DMS153 treated with DMSO at 0.1 percent for 48 hours (cell line): ENCODE measurements around the gene CABLES1.

Experiments
- DNase-seq: peaks from one replicate; lab custom pipeline; 2025; ENCODE audit not compliant: unreplicated experiment; lab: John Stamatoyannopoulos, UW

Gene CABLES1

GRCh38 chr18:23193742-23194141 lies 58.5 kb downstream of the CABLES1 start:
- no peak for DNase-seq

GRCh38 chr18:23194155-23194996 lies 59.1 kb downstream of the CABLES1 start:
- no peak for DNase-seq

- DNase-seq, result no peak
Observed at GRCh38 chr18:23194997-23195957, 60.0 kb downstream of the CABLES1 start.

- no peak for DNase-seq
Observed at GRCh38 chr18:23196119-23197007, 61.1 kb downstream of the CABLES1 start.

GRCh38 chr18:23198217-23198845 lies 63.0 kb downstream of the CABLES1 start:
- DNase-seq, result no peak

GRCh38 chr18:23200756-23201155 lies 65.5 kb downstream of the CABLES1 start:
- no peak for DNase-seq

GRCh38 chr18:23201741-23202140 lies 66.5 kb downstream of the CABLES1 start:
- DNase-seq, result no peak

GRCh38 chr18:23203891-23204432 lies 68.7 kb downstream of the CABLES1 start:
- DNase-seq, result no peak

- no peak for DNase-seq
Observed at GRCh38 chr18:23204589-23205235, 69.4 kb downstream of the CABLES1 start.

- DNase-seq, result no peak
Observed at GRCh38 chr18:23205980-23206379, 70.7 kb downstream of the CABLES1 start.

GRCh38 chr18:23207191-23207955 lies 72.1 kb downstream of the CABLES1 start:
- no peak for DNase-seq

GRCh38 chr18:23207994-23208393 lies 72.7 kb downstream of the CABLES1 start:
- no peak for DNase-seq

GRCh38 chr18:23208600-23208999 lies 73.3 kb downstream of the CABLES1 start:
- DNase-seq, result no peak

GRCh38 chr18:23209031-23209430 lies 73.7 kb downstream of the CABLES1 start:
- no peak for DNase-seq

- no peak for DNase-seq
Observed at GRCh38 chr18:23209796-23210195, 74.5 kb downstream of the CABLES1 start.

GRCh38 chr18:23210526-23210925 lies 75.2 kb downstream of the CABLES1 start:
- no peak for DNase-seq

GRCh38 chr18:23211146-23211545 lies 75.9 kb downstream of the CABLES1 start:
- no peak for DNase-seq

GRCh38 chr18:23212161-23212560 lies 76.9 kb downstream of the CABLES1 start:
- DNase-seq, result no peak

GRCh38 chr18:23213200-23213599 lies 77.9 kb downstream of the CABLES1 start:
- no peak for DNase-seq
